Adrenal gland (tissue), 5 donors: ENCODE results near the gene LCK.

Experiments
- POLR2A ChIP-seq, 2 donors: fragments of 450-650 bp; IDR thresholded peaks; one replicate each; pipeline ENCODE4 v1.6.1; 2017; ENCODE audit warnings: antibody characterized with exemption in 2 of 2, mild to moderate bottlenecking in 2 of 2, moderate library complexity in 1 of 2
- TF ChIP-seq, protein P1 (sequence below), 6 experiments: fragments of 450-650 bp in 4 of 6; fragments of 200-600 bp in 2 of 6; sonication (generic) in 1 of 6; IDR thresholded peaks; 1 replicate in 5 of 6; 2 replicates in 1 of 6; pipeline versions ENCODE4 v1.5.1 to v1.8.0; 2016 to 2021; ENCODE audit warnings: antibody characterized with exemption in 6 of 6, mild to moderate bottlenecking in 2 of 6, moderate library complexity in 1 of 6
- donor health status: DM: no; HTN: no; CAD: no.

DNA sequence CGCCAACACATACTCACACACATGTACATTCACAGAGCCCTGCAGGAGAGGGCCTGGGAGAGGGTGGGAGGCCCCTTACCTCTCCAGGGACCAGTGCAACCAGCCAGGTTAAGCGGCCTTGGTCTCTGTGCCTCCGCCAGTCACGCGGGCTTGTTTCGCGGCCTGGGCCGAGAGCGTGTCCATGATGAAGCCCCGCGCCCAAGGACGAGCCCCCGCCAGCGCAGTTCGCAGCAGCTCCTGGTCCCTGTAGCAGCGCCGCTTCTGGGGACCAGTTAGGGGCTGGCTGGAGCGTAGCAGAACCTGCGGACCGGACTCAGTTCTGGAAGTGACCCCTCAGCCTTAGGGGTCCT is 11.3 kb upstream of the LCK start:
- TF ChIP-seq POLR2A (IDR thresholded peaks at IDR 0.05): no peak
- TF ChIP-seq, protein P1, sequence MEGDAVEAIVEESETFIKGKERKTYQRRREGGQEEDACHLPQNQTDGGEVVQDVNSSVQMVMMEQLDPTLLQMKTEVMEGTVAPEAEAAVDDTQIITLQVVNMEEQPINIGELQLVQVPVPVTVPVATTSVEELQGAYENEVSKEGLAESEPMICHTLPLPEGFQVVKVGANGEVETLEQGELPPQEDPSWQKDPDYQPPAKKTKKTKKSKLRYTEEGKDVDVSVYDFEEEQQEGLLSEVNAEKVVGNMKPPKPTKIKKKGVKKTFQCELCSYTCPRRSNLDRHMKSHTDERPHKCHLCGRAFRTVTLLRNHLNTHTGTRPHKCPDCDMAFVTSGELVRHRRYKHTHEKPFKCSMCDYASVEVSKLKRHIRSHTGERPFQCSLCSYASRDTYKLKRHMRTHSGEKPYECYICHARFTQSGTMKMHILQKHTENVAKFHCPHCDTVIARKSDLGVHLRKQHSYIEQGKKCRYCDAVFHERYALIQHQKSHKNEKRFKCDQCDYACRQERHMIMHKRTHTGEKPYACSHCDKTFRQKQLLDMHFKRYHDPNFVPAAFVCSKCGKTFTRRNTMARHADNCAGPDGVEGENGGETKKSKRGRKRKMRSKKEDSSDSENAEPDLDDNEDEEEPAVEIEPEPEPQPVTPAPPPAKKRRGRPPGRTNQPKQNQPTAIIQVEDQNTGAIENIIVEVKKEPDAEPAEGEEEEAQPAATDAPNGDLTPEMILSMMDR (IDR thresholded peaks at IDR 0.05): no peak
